DMS114 treated with DMSO at 0.1 percent for 48 hours (cell line): ENCODE measurements around the gene MRPS15.
A peak's percentile ranks its signal among the peaks of the same experiment; 100 is the strongest.

ENCODE experiments used
- DNase-seq: peaks from one replicate; lab custom pipeline; 2025; ENCODE audit not compliant: unreplicated experiment; lab: John Stamatoyannopoulos, UW

The MRPS15 gene

DNA sequence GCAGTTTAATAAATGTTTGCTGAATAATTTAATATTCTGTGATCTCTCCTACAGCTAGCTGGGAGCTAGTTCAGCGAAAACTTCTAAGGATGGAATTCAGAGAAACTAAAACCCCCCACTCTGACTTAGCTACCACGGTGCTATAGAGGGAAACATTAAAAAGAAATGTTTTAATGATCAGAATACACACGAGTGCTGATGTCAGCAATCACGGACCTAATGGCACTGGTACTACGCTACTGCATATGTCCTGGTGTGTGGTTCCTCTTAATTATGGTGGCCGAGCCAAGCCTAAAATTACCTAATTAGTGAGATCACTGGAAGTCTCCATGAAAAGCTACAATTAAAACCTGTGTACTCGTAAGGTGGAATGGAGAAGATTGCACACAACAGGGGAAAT lies 42.5 kb downstream of the MRPS15 start:
- no peak for DNase-seq

DNA sequence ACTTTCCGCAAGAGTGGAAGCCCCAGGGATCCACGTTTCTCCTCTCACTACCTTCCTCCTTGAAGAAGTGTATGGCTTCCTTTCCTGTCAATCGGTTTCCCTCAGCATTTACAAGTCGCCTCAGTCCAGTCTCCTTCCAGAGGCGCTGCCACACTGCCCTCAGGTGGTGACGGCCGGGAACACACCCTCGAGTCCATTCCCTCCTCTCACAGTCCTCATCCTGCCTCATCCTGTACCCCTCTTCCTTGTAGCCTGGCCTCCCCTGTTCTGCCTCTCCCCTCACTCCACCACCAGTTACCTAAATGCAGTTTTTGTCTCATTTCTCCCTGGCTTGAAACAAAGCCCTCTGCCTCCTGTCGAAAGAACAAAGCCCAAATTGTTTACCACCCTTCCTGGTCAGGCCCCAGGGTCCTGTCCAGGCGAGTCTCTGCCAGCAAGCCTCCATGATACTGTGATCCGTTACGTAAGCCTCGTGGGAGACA lies 43.3 kb downstream of the MRPS15 start:
- DNase-seq = peak; percentile 86

DNA sequence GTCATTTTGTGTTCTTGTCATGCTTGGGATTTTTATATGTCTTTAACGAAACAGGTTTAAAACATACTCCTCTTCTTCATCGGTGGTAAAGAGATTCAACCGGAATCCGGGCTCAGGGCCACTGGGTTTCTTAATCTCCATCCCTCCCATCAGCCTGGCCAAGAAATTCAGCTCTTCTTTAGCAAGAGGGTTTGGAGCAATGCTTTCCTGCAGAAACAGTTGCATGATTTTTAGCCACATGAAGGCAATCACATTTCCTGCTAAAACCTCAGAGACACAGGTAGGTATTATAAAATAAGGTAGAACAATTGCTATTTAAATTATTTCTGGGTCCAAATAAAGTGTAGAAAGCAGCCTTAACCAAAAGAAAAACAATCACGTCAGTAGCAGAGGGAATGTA lies 43.8 kb downstream of the MRPS15 start:
- DNase-seq = no peak

DNA sequence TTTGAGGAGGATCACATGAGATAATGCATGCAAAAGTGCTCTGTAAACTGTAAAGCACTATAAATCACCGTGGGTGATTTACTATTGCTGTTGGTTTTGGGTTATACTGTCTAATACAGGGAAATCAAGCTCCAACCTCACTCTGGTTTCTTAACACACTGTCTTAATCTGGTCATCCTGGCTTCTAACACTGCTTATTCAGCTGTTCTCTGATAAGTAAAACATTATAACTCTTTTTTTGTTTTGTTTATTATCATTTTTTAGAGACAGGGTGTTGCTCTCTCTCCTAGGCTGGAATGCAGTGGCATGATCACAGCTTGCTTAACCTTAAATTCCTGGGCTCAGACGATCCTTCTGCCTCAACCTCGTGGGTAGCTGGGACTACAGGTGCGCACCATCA lies 44.6 kb downstream of the MRPS15 start:
- DNase-seq = no peak

DNA sequence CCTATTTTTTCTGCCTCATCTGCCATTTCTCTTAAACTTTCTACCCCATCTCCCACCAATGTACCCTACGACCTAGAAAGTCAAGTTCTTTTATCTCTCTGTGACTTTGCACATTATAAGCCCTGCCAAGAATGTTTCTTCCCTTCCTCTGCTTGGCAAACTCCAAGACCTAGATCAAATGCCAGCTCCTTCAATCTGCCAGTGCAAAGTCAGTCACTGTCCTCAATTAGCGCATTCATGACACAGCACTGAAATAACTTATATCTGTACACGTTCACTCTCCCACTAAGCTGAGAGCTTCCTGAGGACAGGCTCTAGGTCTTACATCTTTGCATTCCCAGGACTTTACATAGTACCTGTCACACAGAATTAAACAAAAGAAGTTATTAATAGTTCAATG lies 45.0 kb downstream of the MRPS15 start:
- DNase-seq = no peak

DNA sequence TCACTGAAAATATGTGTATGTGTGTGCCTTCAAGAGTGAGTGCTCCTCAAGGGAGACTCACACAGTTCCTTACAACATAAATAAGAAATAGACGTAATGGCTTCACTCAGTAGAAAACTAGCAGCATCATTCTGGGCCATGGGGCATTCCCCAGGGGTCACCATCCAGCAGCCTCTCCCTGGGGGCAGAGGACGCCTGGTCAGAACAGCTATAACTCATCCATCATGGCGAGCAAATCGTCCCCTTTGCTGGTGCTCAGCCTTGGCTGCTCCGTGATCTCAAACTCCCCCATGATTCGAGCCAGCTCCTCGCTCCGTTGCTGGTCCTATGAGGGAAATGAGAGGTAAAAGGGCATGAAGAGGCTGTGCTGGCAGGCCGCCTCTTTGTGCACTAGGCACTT lies 46.3 kb downstream of the MRPS15 start:
- DNase-seq = no peak

DNA sequence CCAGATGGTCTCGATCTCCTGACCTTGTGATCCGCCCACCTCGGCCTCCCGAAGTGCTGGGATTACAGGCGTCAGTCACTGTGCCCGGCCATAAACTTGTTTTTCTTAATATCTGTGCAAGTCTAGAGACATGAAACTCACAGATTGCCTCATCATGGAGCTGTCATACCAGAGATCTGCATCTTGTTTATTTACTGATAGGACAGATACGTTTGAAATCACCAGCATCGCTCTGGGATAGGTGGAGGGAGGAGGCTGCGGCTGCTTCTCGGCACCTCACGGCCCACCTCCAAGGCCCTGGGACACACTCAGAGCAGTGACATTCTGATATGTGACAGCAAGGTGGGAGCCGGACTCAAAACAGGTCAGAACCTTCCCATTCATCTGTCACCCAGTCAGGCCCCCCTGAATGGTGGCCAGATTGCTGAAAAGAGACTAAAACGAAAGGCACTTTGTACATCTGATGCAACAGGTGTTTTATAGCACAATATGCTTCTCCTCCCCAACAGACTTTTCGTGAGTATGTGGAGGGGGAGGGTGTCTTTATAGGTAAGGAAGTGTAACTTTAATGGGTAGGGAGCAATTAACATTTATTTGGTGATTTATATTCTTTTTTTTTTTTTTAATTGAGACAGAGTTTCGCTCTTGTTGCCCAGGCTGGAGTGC lies 48.4 kb downstream of the MRPS15 start:
- DNase-seq = no peak

DNA sequence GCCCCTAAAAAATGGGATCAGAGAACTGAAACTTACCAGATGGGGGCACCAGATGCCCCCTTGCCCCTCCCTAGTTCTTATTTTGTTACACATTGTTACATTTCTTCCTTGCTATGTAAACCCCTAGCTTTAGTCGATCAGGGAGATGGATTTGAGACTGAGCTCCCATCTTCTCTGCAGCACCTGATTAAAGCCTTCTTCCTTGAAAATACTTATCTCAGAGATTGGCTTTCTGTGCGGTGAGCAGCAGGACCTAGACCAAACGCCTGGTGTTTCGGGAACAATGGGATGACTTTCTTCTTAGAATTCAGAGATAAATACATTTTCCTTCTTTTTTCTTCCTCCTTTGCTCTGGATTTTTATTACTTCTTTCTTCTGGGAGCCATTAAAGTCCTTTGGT lies 49.8 kb downstream of the MRPS15 start:
- no peak for DNase-seq

DNA sequence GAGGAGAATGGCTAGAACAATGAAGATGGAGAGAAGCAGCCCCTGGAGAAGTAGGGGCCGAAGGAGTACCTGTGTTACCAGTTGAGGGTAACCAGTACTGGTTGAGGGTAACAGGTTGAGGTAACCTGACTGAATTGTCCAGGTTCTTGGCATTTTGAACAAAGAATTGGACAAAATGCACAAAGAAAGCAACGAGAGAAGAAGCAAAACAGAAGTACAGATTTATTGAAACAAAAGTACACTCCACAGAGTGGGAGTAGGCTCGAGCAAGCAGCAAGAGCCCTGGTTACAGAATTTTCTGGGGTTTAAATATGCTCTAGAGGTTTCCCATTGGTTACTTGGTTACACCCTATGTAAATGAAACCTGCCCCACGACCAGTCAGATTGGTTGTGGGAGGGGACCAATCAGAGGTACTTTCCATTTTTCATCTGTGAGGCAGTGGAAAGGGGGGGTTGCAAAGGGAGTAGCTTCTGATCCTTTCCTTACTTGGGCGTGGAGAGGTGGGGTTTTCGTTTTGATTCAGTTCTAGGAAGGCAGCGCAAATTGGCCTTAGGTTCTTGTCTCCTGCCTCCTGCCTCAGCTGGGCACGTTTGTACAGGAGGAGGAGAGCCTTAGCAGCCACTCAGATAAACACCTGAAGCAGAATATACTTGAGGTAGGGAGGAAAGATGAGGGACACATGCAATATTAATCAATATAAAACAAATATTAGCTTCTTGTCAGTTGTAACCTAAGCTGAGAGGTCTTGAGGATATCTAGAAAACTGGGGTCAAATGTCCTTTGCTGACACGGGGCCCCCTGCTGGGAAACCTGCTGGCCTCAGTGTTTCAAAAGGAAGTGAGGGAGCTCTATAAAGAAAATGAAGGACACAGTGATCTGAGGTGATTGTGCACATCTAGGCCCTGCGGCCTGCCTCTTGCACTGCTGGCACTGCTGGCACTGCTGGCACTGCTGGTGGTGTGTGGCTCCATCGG lies 52.2 kb downstream of the MRPS15 start:
- no peak for DNase-seq

DNA sequence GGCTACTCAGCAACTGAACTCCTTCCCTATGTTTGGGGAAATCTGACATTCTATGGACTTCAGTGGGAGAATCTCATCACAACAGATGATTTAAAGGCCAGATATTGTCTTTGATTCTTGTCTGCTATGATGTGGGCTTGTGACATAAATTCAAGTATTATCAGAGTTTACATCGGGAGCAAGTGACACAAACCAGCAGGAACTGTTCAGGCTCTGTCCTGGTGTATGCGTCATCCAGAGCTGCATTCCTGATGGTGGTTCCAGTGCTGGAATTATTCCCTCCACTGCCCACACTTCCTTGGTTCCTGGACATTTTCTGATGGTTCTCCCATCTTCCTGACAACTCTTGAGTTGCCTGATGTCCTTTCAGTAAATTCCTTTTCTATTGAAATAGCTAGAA lies 55.7 kb downstream of the MRPS15 start:
- no peak for DNase-seq

DNA sequence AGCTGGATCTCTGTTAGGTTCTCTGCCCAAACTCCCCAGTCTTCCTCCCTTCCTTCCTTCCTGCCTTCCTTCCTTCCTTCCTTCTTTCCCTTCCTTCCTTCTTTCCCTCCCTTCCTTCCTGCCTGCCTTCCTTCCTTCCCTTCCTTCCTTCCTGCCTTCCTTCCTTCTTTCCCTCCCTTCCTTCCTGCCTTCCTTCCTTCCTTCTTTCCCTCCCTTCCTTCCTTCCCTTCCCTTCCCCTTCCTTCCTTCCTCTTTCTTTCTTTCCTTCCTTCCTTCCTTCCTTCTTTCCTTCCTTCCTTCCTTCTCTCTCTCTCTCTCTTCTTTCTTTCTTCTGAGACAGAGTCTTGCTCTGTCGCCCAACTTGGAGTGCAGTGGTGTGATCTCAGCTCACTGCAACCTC lies 57.7 kb downstream of the MRPS15 start:
- no peak for DNase-seq
